ENCODE measurements around the gene BCL7B.
"Not testable (repeated sequence)": the region's sequence is repeated elsewhere in the genome, so short reads cannot be mapped to it uniquely, and the experiment has no call there.

Gene BCL7B

DNA sequence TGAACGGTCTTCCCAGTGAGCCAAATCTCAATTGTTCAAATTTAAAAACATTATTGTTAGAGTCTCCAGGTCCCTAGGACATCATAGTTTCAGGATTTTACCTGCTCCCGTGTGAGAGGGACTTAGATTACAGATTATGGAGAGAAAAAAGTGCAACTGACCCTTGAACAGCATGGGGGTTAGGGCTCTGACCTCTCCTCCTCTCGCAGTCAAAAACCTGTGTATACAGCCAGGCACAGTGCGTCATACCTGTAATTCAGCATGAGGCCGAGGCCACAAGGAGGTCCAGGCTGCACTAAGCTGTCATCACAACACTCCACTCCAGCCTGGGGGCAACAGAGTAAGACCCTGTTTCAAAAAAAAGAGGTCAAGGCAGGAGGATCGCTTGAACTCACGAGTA is 60.9 kb downstream of the BCL7B start:
- H3K4me3 ChIP-seq (ENCODE audit: low read depth, low read length): no peak overlapping the region
- TF ChIP-seq POLR2A (IDR thresholded peaks at IDR 0.05; ENCODE audit: extremely low read depth, insufficient read length) (no peak), MYC (IDR thresholded peaks at IDR 0.05; ENCODE audit: low read depth, low read length) (no peak)
- TF ChIP-seq, protein P1, sequence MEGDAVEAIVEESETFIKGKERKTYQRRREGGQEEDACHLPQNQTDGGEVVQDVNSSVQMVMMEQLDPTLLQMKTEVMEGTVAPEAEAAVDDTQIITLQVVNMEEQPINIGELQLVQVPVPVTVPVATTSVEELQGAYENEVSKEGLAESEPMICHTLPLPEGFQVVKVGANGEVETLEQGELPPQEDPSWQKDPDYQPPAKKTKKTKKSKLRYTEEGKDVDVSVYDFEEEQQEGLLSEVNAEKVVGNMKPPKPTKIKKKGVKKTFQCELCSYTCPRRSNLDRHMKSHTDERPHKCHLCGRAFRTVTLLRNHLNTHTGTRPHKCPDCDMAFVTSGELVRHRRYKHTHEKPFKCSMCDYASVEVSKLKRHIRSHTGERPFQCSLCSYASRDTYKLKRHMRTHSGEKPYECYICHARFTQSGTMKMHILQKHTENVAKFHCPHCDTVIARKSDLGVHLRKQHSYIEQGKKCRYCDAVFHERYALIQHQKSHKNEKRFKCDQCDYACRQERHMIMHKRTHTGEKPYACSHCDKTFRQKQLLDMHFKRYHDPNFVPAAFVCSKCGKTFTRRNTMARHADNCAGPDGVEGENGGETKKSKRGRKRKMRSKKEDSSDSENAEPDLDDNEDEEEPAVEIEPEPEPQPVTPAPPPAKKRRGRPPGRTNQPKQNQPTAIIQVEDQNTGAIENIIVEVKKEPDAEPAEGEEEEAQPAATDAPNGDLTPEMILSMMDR (IDR thresholded peaks at IDR 0.05; ENCODE audit: low read depth, low read length): no peak
- TF ChIP-seq, protein P2, sequence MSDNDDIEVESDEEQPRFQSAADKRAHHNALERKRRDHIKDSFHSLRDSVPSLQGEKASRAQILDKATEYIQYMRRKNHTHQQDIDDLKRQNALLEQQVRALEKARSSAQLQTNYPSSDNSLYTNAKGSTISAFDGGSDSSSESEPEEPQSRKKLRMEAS (IDR thresholded peaks at IDR 0.05; ENCODE audit: low read depth, low read length): no peak
- no peak for DNase-seq (ENCODE audit: low read depth)

DNA sequence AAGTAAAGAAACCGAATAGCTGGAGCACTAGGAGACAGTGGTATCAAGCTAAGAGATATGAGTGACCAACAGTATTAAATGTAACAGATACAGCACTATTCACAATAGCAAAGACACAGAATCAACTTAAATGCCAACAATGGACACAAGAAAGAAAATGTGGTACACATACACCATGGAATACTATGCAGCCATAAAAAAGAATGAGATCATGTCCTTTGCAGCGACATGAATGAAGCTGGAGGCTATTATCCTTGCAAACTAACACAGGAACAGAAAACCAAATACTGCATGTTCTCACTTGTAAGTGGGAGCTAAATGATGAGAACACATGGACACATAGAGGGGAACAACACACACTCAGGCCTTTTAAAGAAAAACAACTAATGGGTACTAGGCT is 62.0 kb downstream of the BCL7B start:
- H3K4me3 ChIP-seq (ENCODE audit: low read depth, low read length); DNase-seq (ENCODE audit: low read depth): not testable (repeated sequence)

DNA sequence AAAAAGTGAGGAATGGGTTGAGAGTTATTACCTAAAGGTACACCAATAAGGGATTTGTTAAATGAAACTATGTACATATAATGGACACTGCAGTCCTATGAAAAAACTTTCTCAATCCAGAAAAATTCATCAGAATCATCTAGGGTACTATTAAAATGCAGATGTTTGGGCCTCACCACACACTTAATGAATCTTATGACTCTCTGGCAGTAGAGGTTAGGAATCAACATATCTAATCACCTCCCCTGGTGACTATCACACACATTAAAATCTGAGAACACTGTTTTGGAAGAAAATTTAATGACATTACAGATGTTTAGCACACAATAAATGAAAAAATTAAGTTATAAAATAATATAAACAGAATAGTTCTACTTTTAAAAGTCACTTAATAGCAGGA is 67.5 kb downstream of the BCL7B start:
- TF ChIP-seq, protein P2 (IDR thresholded peaks at IDR 0.05; ENCODE audit: low read depth, low read length): no peak
- TF ChIP-seq MYC (IDR thresholded peaks at IDR 0.05; ENCODE audit: low read depth, low read length) (no peak), POLR2A (IDR thresholded peaks at IDR 0.05; ENCODE audit: extremely low read depth, insufficient read length) (no peak)
- TF ChIP-seq, protein P1 (IDR thresholded peaks at IDR 0.05; ENCODE audit: low read depth, low read length): no peak

DNA sequence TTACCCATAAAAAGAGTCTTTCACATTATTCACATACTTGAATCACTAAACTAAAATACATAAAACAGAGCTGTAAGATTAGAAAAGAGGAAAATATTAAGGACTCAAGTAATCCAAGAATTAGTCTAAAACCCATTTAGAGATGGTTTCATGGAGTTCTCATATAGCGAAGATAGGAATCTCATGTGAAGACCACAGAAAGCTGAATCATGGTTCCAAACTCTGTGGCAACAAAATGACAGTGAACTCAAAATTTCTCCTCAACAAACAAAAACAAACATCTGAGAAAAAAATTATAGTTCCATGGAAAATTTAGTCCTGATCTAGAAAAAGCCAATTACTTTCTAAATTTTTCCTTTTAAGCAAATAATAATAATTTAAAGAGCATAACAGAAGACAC is 70.0 kb downstream of the BCL7B start:
- no peak for TF ChIP-seq POLR2A (IDR thresholded peaks at IDR 0.05; ENCODE audit: extremely low read depth, insufficient read length)
- TF ChIP-seq, protein P1 (IDR thresholded peaks at IDR 0.05; ENCODE audit: low read depth, low read length): no peak
- TF ChIP-seq, protein P2 (IDR thresholded peaks at IDR 0.05; ENCODE audit: low read depth, low read length): no peak
- H3K4me3 ChIP-seq (ENCODE audit: low read depth, low read length): no peak overlapping the region
- DNase-seq (ENCODE audit: low read depth): no peak

More for the DNA sequence above, 67.5 kb downstream of the BCL7B start:
- H3K4me3 ChIP-seq (ENCODE audit: low read depth, low read length): no peak overlapping the region
- no peak for DNase-seq (ENCODE audit: low read depth)
